Measurements from ENCODE around the gene PPARG.
"Not testable (repeated sequence)": the region's sequence is repeated elsewhere in the genome, so short reads cannot be mapped to it uniquely, and the experiment has no call there.

The PPARG gene

GRCh38 chr3:12379640-12380429 lies 91.0 kb downstream of the PPARG start:
- no peak for DNase-seq (ENCODE audit: low read depth in 2 of 2)

- no peak for DNase-seq (ENCODE audit: low read depth in 2 of 2)
These were observed 91.6 kb downstream of the PPARG start for GRCh38 chr3:12380461-12380860.

DNA sequence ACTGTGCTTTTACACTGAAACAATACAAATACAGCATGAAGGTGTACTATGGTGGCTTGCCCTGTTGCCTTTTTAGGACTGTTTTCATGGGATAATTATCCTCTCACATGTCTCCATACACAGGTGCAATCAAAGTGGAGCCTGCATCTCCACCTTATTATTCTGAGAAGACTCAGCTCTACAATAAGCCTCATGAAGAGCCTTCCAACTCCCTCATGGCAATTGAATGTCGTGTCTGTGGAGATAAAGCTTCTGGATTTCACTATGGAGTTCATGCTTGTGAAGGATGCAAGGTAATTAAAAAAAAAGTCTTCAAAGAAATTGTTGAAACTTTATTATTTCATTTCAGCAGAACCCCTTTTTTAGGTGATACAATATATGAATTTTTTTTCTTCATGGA lies 92.3 kb downstream of the PPARG start:
- no peak for DNase-seq (ENCODE audit: low read depth in 2 of 2)

GRCh38 chr3:12383218-12383617 lies 94.3 kb downstream of the PPARG start:
- DNase-seq (ENCODE audit: low read depth in 2 of 2) = no peak

DNA sequence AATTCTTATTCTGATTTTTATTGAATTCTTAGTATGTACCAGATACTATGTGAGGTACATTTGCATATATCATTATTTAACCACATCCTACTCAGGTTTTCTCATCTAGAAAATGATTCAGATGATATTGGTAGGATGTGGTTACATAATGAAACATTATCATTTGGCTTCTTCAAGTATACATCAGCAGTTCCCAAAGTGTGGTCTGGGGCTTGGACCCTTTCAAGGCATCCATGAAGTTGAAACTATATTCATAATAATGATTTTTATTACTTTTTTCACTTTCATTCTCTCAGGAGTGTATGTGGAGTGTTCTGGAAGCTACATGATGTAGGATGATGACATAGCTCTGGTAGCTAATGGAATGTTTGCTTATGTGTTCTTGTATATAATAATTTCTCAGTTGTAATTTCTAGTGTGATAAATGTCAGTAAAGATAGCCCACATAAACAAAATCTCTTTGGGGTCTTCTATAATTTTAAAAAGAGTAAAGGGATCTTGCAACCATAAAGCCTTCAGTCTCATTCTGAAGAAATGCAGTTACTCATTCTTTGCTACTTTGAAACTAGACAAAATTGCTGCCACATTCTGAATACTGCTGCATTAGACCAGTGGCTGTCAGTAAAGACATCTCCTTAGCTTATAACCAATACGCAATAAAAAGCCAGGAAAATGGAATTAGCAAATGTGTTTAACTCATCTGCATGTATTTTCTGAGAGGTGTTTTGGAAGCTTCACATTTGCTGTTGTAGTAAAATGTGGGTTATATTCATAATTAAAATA lies 95.8 kb downstream of the PPARG start:
- no peak for DNase-seq (ENCODE audit: low read depth in 2 of 2)

- DNase-seq (ENCODE audit: low read depth in 2 of 2) = not testable (repeated sequence)
These were observed 97.8 kb downstream of the PPARG start for GRCh38 chr3:12386514-12387291.

DNA sequence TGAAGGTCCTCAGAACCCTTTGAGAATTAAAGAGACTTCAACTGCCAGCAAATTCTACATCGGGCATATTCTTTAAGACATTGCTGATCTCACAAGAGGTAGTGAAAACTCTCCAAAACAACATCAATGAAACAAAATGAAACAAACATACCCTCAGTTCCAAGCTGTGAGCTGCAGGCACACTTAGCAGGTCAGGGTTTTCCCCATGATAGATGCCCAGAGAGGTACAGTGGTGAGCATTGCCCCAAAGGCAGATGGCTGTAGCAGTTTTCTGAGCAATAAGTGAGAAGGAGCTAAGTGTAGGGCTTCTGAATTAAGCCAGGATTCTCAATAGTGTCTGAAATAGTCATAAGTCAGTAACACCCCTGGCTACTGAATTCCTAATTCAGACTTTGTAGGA lies 99.3 kb downstream of the PPARG start:
- no peak for DNase-seq (ENCODE audit: low read depth in 2 of 2)

DNA sequence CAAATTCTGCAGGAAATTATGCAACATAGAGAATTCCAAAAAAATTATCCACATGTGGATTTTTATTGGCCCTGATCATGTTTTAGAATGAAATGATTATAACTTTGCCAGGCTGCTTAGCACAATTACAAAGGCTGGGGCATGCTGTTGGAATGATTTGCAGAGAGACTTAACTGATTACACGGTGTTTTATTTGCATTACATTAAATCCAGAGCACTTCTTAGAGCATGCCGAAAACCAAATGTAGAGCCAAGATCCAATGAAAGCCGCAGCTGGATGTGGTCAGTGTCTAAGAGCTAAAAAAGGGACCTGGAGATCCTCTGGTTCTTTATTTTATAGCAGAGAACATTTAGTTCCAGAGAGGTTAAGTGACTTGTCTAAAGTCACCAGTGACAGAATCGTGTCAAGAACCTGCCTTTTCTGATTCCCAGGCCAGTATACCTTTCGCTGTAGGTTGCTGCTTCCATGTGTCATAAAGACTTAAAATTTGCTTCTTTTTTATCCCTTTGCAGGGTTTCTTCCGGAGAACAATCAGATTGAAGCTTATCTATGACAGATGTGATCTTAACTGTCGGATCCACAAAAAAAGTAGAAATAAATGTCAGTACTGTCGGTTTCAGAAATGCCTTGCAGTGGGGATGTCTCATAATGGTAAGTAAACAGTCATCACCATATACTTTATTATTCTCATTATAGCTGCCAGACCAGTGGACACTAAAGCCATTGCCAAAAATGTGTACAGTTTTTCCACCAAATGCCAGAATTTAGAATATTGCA lies 103.4 kb downstream of the PPARG start:
- DNase-seq (ENCODE audit: low read depth in 2 of 2) = no peak

DNA sequence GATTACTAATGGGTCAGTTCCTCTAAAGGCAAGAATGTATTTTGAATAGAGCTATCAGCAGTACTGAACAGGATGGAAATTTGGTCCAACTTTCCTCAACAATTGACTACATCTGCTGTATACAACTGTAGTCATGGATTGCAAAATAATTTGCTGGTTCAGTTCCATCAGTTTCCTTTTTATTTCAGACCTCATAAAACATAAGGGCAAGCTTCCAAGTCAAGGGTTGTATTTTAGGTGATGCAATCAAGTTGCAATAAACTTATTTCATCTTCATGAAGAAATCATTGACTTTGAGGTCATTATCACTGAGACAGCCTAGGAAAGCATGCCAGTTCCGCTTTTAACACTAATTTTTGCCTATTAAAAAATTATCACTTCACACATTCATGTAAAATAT lies 105.0 kb downstream of the PPARG start:
- no peak for DNase-seq (ENCODE audit: low read depth in 2 of 2)

- no peak for DNase-seq (ENCODE audit: low read depth in 2 of 2)
These were observed 105.8 kb downstream of the PPARG start for GRCh38 chr3:12394569-12395271.

- no peak for DNase-seq (ENCODE audit: low read depth in 2 of 2)
These were observed 106.6 kb downstream of the PPARG start for GRCh38 chr3:12395349-12396012.

DNA sequence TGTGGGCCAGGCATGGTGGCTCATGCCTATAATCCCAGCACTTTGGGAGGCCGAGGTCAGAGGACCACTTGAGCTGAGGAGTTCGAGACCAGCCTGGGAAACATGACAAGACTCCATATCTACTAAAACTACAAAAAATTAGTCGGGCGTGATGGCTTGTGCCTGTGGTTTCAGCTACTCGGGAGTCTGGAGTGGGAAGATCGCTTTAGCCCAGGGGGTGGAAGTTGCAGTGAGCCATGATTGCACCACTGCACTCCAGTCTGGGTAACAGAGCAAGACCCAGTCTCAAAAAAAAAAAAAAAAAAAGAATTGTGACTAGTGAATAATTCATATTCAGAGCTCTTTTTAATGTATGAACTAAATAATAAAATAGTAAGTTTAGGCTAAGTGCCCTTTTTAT lies 107.6 kb downstream of the PPARG start:
- no peak for DNase-seq (ENCODE audit: low read depth in 2 of 2)

- DNase-seq (ENCODE audit: low read depth in 2 of 2) = no peak
These were observed 110.4 kb downstream of the PPARG start for GRCh38 chr3:12399226-12399625.

DNA sequence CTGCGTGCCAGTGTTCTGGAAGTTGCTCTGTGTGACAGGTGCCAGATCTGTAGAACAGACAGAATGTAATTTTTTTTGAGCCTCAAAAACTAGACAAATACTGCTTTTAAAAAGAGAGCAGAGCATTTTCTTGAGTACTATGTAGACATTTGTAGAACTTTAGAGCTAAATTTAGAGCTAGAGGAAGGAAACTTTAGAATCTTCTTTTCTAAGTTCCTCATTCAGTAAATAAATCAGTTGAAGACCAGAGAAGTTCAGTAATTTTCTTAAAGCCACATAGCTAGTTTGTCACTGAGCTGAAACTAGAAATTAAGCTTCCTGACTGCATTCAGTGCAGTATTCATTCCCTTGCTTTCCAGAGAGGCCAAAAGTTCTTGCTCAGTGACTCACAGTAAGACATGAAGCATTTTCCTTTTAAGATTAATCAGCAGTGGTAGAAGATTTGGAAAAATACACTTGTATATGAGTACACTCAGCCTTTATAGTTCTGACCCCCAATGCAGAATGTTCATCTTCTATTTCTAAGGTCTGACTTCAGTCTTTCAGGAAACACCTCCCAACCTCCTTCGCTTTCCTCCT lies 111.8 kb downstream of the PPARG start:
- no peak for DNase-seq (ENCODE audit: low read depth in 2 of 2)

- no peak for DNase-seq (ENCODE audit: low read depth in 2 of 2)
These were observed 112.3 kb downstream of the PPARG start for GRCh38 chr3:12401208-12401607.

- no peak for DNase-seq (ENCODE audit: low read depth in 2 of 2)
These were observed 116.8 kb downstream of the PPARG start for GRCh38 chr3:12405432-12406272.

DNA sequence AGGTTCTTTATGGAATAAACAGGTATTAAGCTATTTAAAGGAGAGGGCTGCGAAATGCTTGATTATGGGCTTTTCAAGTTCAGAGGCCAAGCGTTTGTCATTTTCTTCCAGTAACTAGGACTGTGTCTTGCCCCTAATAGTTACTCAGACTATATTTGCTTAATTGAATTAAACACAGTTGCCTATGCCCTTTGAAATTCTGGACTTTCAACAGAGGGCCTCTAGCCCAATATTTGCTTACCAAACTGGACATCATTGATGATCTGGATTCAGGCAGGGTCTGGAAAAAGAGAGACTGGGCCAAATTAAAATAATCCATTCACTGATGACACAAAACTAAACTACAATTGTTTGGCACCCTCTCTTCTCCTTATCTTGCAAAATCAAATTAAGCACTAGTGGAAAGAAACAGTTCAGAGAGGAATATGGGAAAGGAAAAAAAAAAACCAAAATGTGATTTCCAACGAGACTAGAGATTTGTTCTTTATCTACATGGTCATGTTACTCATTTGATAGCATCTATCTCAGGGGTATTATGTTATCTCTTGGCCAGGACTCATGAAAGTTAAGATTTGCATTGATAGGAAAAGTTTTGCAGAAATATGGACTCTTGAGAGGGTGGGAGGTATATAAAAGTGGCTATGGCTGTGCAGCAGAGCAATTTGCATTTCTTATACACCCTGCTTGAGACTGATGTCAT lies 120.3 kb downstream of the PPARG start:
- DNase-seq (ENCODE audit: low read depth in 2 of 2) = no peak

Data from stimulated activated CD4-positive, alpha-beta T cell treated with anti-CD3 and anti-CD28 coated beads, Interleukin-4, amount 100 ng/mL, for 48 hours (primary cell).